Spleen (tissue), 7 donors: ENCODE measurements around the gene TRIP4.
A peak's percentile ranks its signal among the peaks of the same experiment; 100 is the strongest.

Experiments
- POLR2A ChIP-seq, 3 donors: fragments of 450-650 bp; IDR thresholded peaks; one replicate each; pipeline ENCODE4 v1.5.1; 2017; ENCODE audit warnings: antibody characterized with exemption in 3 of 3, mild to moderate bottlenecking in 1 of 3
- TF ChIP-seq, protein P1 (sequence below), 11 experiments: fragments of 200-600 bp in 7 of 11; fragments of 450-650 bp in 4 of 11; sonication (generic) in 4 of 11; IDR thresholded peaks in 8 of 11; conservative IDR thresholded peaks in 3 of 11; 1 replicate in 7 of 11; 2 replicates in 4 of 11; pipeline versions ENCODE4 v1.4.0 to v1.8.0; 2016 to 2021; ENCODE audit warnings: antibody characterized with exemption in 11 of 11, inconsistent platforms in 4 of 11, mild to moderate bottlenecking in 1 of 11
- donor health status: DM: no; HTN: no; CAD: no; lungs with moderate emphysema.
- donor health status: DM: no; HTN: no; CAD: no.
- donor health status: DM: no; HTN: no; CAD: no.

DNA sequence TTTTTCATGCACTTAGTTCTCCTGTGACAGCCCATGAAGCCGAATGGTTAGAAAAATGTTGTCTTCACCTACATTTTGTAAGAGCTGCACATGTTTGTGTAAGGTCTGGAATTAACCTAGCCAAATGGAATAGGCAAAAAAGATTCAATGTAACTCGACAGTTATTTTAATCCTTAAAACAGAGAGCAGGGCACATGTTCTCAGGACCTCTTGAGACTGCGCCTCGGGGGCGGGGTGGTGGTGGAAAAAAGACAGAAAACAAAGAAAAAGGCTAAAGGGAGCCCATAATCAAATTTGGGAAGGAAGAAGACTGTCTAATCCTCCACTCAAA, 31.0 kb upstream of the TRIP4 start:
- TF ChIP-seq, protein P1, sequence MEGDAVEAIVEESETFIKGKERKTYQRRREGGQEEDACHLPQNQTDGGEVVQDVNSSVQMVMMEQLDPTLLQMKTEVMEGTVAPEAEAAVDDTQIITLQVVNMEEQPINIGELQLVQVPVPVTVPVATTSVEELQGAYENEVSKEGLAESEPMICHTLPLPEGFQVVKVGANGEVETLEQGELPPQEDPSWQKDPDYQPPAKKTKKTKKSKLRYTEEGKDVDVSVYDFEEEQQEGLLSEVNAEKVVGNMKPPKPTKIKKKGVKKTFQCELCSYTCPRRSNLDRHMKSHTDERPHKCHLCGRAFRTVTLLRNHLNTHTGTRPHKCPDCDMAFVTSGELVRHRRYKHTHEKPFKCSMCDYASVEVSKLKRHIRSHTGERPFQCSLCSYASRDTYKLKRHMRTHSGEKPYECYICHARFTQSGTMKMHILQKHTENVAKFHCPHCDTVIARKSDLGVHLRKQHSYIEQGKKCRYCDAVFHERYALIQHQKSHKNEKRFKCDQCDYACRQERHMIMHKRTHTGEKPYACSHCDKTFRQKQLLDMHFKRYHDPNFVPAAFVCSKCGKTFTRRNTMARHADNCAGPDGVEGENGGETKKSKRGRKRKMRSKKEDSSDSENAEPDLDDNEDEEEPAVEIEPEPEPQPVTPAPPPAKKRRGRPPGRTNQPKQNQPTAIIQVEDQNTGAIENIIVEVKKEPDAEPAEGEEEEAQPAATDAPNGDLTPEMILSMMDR (IDR thresholded peaks at IDR 0.05 in 8 of 11, conservative IDR thresholded peaks at IDR 0.05 in 3 of 11): peak in 2 of 11 experiments; percentile 3 to 9
- TF ChIP-seq POLR2A (IDR thresholded peaks at IDR 0.05): no peak
